ENCODE data around the gene HIGD1A. TPM values are rescaled to one million over a fixed set of nuclear protein-coding genes. Genes with fewer than 3 reads are reported as not detected.
A peak's percentile ranks its signal among the peaks of the same experiment; 100 is the strongest.

HIGD1A gene
- total and polyA plus RNA-seq, 5 donors = 179 to 348 (median 251) TPM

DNA sequence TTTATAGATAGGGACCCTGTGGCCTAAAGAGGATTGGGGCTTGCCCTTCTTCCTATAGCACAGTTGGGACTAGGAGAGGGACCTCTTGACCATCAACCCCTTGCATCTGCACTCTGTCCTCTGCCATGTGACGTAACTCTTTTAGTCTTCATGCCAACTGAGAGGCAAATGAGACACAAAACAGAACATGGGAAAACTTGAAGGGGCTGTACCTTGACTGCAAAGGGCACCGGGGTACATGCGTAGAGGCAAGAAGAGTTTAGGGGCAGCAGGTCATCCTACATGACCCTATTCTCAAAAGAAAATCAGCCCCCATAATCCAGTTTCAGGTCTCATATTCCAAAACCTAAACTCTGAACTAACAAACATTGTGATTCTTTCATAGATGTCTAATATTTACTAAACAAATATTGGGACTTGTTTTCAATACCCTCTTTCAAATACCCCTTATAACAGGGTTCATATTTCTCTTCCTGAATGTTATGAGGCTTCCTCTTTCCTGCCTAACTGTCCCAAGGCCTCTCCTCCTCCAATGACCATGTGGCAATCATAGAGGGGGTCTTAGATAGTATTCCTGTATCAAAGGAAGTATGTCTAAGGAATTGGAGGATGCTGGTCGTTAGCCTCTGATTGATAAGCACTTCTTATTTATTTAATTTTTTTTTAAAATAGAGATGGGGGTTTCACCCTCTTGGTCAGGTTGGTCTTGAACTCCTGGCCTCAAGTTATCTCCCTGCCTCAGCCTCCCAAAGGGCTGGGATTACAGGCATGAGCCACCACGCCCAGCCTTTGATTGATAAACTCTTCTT is 25.5 kb upstream of the HIGD1A start:
- DNase-seq = no peak
- WGBS = 73% methylated on average over 5 of the region's 5 CpGs
- Histone ChIP-seq H3K4me3 (ENCODE audit: low read length) (no peak overlapping the region), H3K27me3 (ENCODE audit: control insufficient read depth, insufficient read depth) (no peaks in the 10 kb centered on the region), H3K9me3 (ENCODE audit: control insufficient read depth, low read length) (no peaks in the 10 kb centered on the region), H3K4me1 (ENCODE audit: control insufficient read depth, insufficient read depth, low read length) (peaks cover 3% of the 10 kb centered on the region), H3K27ac (ENCODE audit: low read length) (no peak overlapping the region)
- ATAC-seq = peak in 1 of 2 donors; percentile 14
- intact Hi-C loops (cut with DNase I) = loop anchor here (2.0 to 10.0 kb wide), 3 partner anchors 45 to 52 kb away; no protein-coding TSS in a partner anchor

DNA sequence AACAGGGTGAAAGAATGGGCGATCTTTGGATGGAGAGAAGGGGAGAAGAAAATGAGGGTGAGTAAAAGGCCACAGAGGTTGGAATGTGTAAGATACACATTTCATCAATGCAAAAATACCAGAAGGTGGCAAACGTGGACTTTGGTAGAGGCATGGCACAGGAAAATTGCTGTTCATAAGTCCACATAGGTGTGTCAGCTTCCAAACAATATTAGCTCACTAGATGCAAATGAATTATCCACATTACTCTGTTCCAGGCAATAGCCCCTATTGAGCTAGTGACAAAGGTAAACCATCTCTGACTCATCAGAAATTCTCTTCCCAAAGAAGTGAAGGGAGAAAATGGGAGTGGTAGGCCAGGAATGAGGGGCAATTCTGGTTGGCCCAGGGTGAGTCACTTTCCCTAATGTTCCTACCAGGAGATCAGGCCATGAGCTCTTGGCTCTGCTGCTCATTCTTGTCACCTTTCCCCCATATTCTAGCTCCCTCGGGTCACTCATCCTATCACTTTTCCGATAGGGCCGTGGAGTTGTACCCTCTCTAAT is 24.9 kb upstream of the HIGD1A start:
- H3K4me1 ChIP-seq (ENCODE audit: control insufficient read depth, insufficient read depth, low read length) = peaks cover 3% of the 10 kb centered on the region
- H3K9me3 ChIP-seq (ENCODE audit: control insufficient read depth, low read length) = no peaks in the 10 kb centered on the region
- no peak overlapping the region for H3K27ac ChIP-seq (ENCODE audit: low read length)
- peak in 1 of 2 donors; percentile 19 for ATAC-seq
- H3K4me3 ChIP-seq (ENCODE audit: low read length) = no peak overlapping the region
- intact Hi-C loops (cut with DNase I) = no loop called here
- H3K27me3 ChIP-seq (ENCODE audit: control insufficient read depth, insufficient read depth) = no peaks in the 10 kb centered on the region
- no peak for DNase-seq
- 85% methylated on average over 5 of the region's 5 CpGs for WGBS

DNA sequence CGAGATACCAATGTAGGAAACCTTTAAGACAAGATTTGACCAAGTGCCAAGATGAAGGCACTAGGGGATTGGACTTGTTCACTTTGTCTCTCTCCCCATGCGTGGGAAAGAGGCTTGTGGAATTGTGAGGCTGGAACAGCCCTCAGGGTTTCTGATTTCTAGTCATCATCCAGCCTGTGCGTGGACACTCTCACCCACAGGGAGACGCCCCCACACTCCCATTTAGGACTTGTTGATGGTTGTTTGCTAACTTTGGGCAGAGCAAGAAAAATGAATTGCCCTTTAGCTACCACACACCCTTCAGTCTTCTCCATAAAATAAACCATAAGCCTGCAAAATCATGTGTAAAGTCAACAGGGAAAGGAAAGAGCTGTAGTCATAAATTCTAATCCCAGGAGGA is 23.4 kb upstream of the HIGD1A start:
- no peak overlapping the region for H3K27ac ChIP-seq (ENCODE audit: low read length)
- no peaks in the 10 kb centered on the region for H3K27me3 ChIP-seq (ENCODE audit: control insufficient read depth, insufficient read depth)
- 58% methylated on average over 4 of the region's 4 CpGs for WGBS
- intact Hi-C loops (cut with DNase I) = no loop called here
- no peak overlapping the region for H3K4me3 ChIP-seq (ENCODE audit: low read length)
- H3K4me1 ChIP-seq (ENCODE audit: control insufficient read depth, insufficient read depth, low read length) = peaks cover 3% of the 10 kb centered on the region
- DNase-seq = no peak
- ATAC-seq = no peak
- no peaks in the 10 kb centered on the region for H3K9me3 ChIP-seq (ENCODE audit: control insufficient read depth, low read length)

DNA sequence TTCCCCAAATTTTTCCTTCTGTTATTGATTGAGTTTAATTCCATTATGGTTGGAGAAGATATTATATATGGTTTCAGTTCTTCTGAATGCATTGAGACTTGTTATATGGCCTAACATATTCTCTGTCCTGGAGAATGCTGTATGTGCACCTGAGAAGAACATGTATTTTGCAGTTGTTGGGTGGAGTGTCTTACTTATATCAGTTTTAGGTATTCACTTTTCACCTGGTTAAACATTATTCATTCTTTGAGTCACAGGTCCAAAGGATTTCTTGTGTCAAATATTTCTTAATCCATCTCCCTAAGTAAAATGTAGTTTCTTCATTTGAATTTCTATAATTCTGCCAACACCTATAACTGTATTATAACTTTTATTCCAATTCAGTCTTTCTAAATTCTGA is 22.7 kb upstream of the HIGD1A start:
- Histone ChIP-seq H3K4me1 (ENCODE audit: control insufficient read depth, insufficient read depth, low read length) (peaks cover 3% of the 10 kb centered on the region), H3K27ac (ENCODE audit: low read length) (no peak overlapping the region), H3K9me3 (ENCODE audit: control insufficient read depth, low read length) (no peaks in the 10 kb centered on the region), H3K4me3 (ENCODE audit: low read length) (no peak overlapping the region), H3K27me3 (ENCODE audit: control insufficient read depth, insufficient read depth) (no peaks in the 10 kb centered on the region)
- ATAC-seq (no peak), DNase-seq (no peak)
- intact Hi-C loops (cut with DNase I) = no loop called here

DNA sequence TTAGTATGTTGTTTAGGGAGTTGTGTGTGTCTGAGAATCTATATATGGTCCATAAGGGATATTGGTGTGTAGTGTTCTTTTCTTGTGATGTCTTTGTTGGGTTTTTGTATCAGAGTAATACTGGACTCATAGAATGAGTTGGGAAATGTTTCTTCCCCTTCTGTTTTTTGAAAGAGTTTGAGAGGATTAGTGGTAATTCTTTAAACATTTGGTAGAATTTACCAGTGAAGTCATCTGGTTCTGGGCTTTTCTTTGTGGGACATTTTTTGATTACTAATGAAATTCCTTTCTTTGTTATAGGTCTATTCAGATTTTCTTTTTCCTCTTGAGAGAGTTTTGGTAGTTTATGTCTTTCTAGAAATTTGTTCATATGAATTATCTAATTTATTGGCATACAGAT is 21.9 kb upstream of the HIGD1A start:
- no peak overlapping the region for H3K27ac ChIP-seq (ENCODE audit: low read length)
- no peaks in the 10 kb centered on the region for H3K27me3 ChIP-seq (ENCODE audit: control insufficient read depth, insufficient read depth)
- ATAC-seq = no peak
- H3K9me3 ChIP-seq (ENCODE audit: control insufficient read depth, low read length) = no peaks in the 10 kb centered on the region
- H3K4me1 ChIP-seq (ENCODE audit: control insufficient read depth, insufficient read depth, low read length) = no peaks in the 10 kb centered on the region
- intact Hi-C loops (cut with DNase I) = no loop called here
- DNase-seq = no peak
- H3K4me3 ChIP-seq (ENCODE audit: low read length) = no peak overlapping the region

DNA sequence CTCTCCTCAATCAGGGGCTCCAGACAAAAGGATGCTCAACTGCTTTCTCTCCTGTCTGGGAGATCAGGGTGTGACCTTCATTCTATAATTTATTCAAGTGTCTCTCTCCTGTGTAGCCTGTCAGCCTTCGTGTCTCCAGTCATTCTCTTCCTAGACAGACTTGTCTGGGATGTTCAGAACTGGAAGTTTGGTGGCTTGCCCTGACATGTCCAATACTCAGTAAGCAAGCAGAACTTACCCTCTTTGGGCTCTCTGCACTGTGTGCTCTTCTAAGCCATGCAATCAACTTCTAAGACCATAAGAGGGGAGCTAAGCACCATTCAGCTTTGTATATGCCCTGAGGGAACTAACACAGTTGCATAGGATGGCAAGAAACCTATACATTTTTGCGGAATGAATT is 19.1 kb upstream of the HIGD1A start:
- H3K9me3 ChIP-seq (ENCODE audit: control insufficient read depth, low read length) = no peaks in the 10 kb centered on the region
- 63% methylated on average over 2 of the region's 2 CpGs for WGBS
- intact Hi-C loops (cut with DNase I) = no loop called here
- ATAC-seq (no peak), DNase-seq (no peak)
- H3K27ac ChIP-seq (ENCODE audit: low read length) = no peak overlapping the region
- no peaks in the 10 kb centered on the region for H3K27me3 ChIP-seq (ENCODE audit: control insufficient read depth, insufficient read depth)
- no peak overlapping the region for H3K4me3 ChIP-seq (ENCODE audit: low read length)
- no peaks in the 10 kb centered on the region for H3K4me1 ChIP-seq (ENCODE audit: control insufficient read depth, insufficient read depth, low read length)

DNA sequence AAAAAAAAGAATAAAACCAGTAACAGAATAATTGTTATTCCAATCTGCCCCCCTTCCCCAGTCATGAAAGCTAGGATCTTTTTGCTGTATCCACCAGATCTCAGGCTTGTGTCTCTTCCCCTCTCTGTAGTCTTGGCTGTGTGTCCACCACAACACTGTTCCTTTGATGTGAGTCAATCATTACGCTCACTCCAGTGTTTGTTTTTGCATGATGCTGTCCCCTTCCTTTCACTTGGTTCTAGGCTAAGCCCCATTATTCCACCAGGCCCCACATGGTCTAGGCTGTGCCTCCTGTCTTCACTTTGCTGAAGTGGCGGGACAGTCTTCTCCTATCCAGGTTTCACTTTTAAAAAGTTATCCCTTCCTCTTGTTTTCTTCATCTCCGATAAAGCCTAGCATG is 18.5 kb upstream of the HIGD1A start:
- no peaks in the 10 kb centered on the region for H3K27me3 ChIP-seq (ENCODE audit: control insufficient read depth, insufficient read depth)
- no peak overlapping the region for H3K4me3 ChIP-seq (ENCODE audit: low read length)
- H3K4me1 ChIP-seq (ENCODE audit: control insufficient read depth, insufficient read depth, low read length) = no peaks in the 10 kb centered on the region
- intact Hi-C loops (cut with DNase I) = no loop called here
- ATAC-seq = no peak
- WGBS = 89% methylated on average over 3 of the region's 3 CpGs
- H3K9me3 ChIP-seq (ENCODE audit: control insufficient read depth, low read length) = no peaks in the 10 kb centered on the region
- DNase-seq = no peak
- no peak overlapping the region for H3K27ac ChIP-seq (ENCODE audit: low read length)

DNA sequence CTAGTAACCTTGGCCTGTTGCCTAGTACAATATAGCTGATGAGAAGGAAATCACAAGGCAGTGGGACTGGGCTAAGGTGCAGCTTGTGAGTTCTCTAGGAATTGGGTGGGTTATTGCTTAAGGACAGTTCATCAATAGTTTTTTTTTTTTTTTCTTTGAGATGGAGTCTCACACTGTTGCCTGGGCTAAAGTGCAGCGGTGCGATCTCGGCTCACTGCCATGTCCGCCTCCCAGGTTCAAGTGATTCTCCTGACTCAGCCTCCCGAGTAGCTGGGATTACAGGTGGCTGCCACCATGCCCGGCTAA is 16.4 kb upstream of the HIGD1A start:
- Histone ChIP-seq H3K4me3 (ENCODE audit: low read length) (no peak overlapping the region), H3K27me3 (ENCODE audit: control insufficient read depth, insufficient read depth) (no peaks in the 10 kb centered on the region), H3K27ac (ENCODE audit: low read length) (no peak overlapping the region), H3K9me3 (ENCODE audit: control insufficient read depth, low read length) (no peaks in the 10 kb centered on the region), H3K4me1 (ENCODE audit: control insufficient read depth, insufficient read depth, low read length) (no peaks in the 10 kb centered on the region)
- DNase-seq (no peak), ATAC-seq (no peak)
- over 99% methylated on average over 6 of the region's 6 CpGs for WGBS
- intact Hi-C loops (cut with DNase I) = no loop called here

DNA sequence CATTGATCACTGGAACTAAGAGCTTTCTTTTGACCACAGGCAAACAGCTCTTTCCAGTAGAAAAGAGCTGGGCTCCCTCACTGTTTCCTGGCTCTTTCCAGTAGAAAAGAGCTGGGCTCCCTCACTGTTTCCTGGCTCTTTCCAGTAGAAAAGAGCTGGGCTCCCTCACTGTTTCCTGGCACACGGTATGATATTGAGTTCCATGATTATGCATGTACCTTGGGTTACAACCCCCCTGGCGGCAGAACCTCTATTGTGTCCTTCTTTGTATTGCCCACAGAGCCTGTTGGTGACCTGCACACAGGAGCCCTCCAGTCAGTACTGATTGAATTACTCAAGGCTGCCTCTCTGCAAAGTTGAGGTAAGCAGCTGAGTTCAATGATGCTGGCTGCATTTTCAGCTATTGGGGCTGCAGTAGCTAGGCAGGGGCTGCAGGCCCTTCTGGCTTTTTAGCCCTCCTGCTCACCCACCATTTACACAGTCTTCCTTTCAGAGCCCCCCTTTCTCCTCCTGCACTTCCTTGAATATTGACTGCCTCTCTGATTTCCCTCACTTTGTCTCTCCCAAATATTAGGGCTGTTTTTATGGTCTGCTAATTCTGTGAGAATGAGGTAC is 15.2 kb upstream of the HIGD1A start:
- WGBS = 42% methylated on average over 2 of the region's 2 CpGs
- H3K4me3 ChIP-seq (ENCODE audit: low read length) = no peak overlapping the region
- no peak for ATAC-seq
- DNase-seq = no peak
- no peaks in the 10 kb centered on the region for H3K9me3 ChIP-seq (ENCODE audit: control insufficient read depth, low read length)
- intact Hi-C loops (cut with DNase I) = no loop called here
- H3K27ac ChIP-seq (ENCODE audit: low read length) = no peak overlapping the region
- H3K4me1 ChIP-seq (ENCODE audit: control insufficient read depth, insufficient read depth, low read length) = peaks cover 2% of the 10 kb centered on the region
- no peaks in the 10 kb centered on the region for H3K27me3 ChIP-seq (ENCODE audit: control insufficient read depth, insufficient read depth)

DNA sequence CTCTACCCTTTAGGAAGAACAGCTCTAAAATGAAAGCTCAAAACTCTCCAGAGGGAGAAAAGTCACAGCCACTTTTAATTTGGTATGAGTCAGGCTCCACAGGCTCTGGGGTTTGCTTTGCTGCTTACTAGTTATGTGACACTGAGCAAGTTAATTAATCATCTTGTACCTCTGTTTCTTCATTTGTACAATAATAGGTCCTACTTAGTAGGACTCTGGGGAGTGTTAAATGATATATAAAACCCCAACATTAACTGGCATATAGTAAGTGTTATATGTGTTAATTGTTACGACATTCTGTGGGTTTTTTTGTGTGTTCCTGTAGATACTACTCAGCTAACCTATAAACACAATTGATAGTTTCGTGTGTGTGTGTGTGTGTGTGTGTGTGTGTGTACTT is 11.5 kb upstream of the HIGD1A start:
- intact Hi-C loops (cut with DNase I) = no loop called here
- no peak overlapping the region for H3K27ac ChIP-seq (ENCODE audit: low read length)
- no peak overlapping the region for H3K4me3 ChIP-seq (ENCODE audit: low read length)
- H3K27me3 ChIP-seq (ENCODE audit: control insufficient read depth, insufficient read depth) = no peaks in the 10 kb centered on the region
- no peaks in the 10 kb centered on the region for H3K9me3 ChIP-seq (ENCODE audit: control insufficient read depth, low read length)
- peaks cover 2% of the 10 kb centered on the region for H3K4me1 ChIP-seq (ENCODE audit: control insufficient read depth, insufficient read depth, low read length)
- ATAC-seq (no peak), DNase-seq (no peak)
- WGBS = 75% methylated on average over 2 of the region's 2 CpGs

DNA sequence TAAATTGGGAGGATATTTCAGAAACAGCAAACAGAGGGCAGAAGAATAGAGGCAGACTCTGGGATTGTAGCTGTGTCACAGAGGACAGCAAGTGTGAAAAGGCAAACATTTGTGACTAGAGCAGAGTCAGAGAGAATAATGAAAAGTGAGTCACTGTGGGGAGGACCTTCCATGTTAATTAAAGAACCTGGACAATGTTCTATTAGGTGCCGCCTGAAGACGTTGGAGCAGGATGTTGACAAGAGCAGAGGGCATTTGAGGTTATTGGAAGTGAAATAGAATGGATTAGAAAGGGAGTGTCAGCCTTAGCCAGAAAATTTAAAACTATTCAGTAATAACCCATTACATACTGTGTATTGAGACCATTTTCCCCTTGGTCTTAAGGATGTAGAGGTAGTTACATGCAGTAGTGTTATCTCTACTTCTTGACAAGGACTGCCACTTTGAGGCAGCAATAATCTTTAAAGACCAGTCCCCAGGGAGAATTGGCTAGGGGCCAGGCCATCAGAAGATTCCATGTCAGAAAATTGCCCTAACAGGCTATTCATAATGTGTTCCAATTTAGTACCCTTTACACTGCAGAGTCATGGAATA is 10.7 kb upstream of the HIGD1A start:
- whole genome bisulfite sequencing = 30% methylated on average over 2 of the region's 2 CpGs
- Histone ChIP-seq H3K4me3 (ENCODE audit: low read length) (no peak overlapping the region), H3K4me1 (ENCODE audit: control insufficient read depth, insufficient read depth, low read length) (peaks cover 2% of the 10 kb centered on the region), H3K27me3 (ENCODE audit: control insufficient read depth, insufficient read depth) (no peaks in the 10 kb centered on the region), H3K27ac (ENCODE audit: low read length) (no peak overlapping the region), H3K9me3 (ENCODE audit: control insufficient read depth, low read length) (no peaks in the 10 kb centered on the region)
- DNase-seq (no peak), ATAC-seq (no peak)
- intact Hi-C loops (cut with DNase I) = no loop called here
